Myocyte (in vitro differentiated cells): ENCODE data around the gene NUBP1. TPM values are rescaled to one million over a fixed set of nuclear protein-coding genes. Genes with fewer than 3 reads are reported as not detected.

Experiments
- DNase-seq: peaks from one replicate; pipeline ENCODE4 v3.0.0-alpha.2; 2012; ENCODE audit warnings: low read depth
- total RNA-seq: library from RNA; depleted of rRNA; stranded (reverse); fragments of >200 nt; gene quantifications from 2 replicates; pipeline ENCODE4 v1.2.3, GENCODE V29; 2014

The NUBP1 gene
- total RNA-seq, 1 donor from 2014 or later = 25.0 TPM

DNA sequence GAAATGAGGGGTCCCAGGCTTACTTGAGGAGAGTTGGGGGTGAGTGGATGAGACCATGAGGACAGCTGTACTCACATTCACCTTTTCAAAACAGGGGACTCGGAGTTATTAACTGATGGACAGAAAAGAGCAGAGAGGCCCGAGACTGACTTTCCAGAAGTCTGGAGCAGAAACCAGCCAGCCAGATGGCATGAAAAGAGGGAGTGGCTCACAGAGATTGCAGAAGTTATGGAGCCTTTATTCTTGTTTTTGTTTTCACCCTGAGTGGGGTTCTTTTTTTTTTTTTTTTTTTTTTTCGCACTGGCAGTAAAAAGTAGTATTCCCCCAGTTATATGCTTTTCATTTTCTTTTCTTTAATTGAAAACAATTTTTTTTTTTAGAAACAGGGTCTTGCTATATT is 56.1 kb downstream of the NUBP1 start:
- no peak for DNase-seq

DNA sequence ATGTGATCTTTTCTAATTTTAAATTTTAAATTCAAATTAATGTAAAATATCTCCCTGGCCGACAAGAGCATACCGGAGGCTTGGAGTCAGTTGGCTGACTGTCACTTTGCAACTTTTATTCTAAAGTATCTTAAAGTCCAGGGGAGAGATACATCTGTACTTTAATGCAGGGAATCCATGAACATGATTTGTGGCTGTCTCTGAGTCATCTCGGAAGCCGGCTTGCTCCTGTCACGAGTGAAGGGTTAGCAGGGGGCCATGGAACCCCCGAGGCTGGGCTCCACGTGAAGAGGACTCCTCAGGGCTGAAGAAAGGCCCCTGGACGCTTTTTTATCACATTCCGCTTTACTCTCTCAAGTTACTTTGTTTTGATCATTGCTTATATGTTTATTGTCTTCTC is 61.7 kb downstream of the NUBP1 start:
- no peak for DNase-seq

DNA sequence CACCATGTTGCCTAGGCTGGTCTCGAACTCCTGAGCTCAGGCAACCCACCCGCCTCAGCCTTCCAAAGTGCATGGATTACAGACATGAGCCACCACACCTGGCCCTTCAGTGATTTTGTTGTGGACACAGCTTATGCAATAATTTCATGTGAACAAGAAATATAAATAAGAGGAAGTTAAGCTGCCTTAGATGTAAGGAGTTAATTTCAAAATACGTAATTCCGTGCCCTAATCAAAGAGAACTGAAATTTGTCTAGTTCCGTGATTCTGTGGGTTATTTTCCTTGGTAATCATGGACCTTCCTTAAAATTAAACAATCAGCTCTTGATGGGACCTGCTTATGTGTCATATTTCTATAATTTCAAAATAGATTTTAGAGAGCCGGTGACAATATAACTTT is 63.1 kb downstream of the NUBP1 start:
- DNase-seq = no peak

DNA sequence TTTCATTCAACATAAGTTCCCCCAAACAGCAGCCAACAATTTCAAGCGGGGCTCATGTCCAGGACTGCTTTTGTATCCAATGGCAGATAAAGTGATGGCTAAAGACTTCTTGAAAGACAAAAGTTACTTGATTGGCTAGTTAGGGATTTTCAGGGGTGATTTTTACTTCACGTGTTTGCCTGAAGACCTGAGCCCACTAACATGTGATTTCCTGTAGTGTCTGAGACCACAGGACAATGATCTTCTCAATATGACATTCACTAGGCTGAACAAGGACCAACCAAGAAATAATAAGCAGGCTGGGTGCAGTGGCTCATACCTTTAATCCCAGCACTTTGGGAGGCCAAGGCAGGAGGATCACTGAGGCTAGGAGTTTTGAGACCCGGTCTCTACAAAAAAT is 64.6 kb downstream of the NUBP1 start:
- DNase-seq = no peak

DNA sequence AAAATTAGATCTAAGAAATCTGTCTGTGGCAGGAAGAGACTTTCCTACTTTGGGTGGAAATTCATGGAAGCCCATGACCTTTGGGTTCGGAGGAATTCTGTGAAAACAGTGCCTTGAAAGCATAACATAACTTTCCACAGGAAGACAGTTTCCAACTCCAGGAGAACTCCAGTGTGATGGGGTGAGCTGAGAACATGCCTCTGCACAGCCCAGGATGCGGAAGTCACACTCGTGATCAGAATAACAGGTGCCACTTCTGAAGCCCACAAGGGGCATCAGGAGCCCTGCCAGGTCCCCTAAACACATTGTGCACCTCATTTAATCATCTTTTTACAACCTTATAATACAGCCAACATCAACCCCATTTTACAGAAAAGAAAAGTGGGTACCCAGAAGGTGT is 65.2 kb downstream of the NUBP1 start:
- DNase-seq = no peak

DNA sequence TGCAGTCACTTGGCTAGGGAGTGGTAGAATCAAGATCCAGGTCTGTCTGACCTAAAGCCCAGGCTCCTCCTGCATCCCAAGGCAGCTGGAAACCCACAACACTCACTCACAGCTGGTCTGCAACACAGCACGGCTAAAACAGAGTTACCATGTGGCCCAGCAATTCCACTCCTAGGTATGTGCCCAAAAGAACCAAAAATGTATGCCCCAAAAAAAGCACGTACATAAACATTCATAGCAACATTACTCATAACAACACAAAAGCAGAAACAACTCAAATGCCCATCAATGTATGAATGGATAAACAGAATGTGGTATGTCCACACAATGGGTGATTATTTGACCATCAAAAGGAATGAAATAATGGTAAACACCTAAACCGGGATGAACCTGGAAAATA is 66.1 kb downstream of the NUBP1 start:
- DNase-seq = no peak

DNA sequence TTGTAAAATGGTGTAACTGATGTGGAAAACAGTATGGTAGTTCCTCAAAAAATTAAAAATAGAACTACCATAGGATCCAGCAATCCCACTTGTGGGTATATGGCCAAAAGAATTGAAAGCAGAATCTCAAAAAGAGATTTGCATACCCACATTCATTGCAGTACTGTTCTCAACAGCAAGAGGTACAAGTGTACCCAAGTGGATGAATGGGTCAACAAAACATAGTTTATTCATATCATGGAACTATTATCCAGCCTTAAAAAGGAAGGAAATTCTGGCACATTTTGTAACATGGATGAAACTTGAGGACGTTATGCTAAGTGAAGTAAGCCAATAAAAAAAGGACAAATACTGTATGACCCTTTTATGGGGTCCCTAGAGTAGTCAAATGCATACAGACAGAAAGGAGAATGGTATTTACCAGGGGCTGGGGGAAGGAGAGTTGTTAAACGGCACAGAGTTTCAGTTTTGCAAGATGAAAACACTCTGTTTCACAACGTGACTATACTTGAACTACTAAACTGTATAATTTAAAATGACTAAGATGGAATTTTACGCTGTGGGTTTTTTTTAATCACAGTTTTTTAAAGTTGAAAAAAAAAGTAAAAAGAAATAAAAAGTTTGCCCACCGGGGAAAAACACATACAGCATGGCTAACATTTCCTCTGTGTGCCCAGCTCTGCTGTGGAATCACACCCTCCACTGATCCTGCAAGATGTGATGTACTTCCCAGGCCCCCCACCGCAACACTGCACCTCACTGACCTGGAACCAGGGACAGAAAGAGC is 68.9 kb downstream of the NUBP1 start:
- DNase-seq = no peak

DNA sequence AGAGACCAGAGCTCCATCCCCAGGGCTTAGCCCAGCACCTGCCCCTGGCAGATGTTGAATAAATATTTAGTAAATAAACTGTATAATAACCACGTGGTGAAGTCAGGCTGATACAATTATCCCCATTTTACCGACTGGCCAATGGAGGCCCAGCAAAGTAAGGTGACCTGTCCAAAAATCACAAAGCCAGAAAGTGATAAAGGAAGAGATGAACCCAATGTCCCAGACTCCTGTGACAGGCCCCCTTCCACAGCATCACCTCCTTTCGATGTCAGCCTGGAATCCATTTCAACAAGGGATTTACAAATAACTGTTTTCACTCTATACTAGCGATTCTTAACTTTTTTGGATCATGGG is 69.4 kb downstream of the NUBP1 start:
- no peak for DNase-seq

DNA sequence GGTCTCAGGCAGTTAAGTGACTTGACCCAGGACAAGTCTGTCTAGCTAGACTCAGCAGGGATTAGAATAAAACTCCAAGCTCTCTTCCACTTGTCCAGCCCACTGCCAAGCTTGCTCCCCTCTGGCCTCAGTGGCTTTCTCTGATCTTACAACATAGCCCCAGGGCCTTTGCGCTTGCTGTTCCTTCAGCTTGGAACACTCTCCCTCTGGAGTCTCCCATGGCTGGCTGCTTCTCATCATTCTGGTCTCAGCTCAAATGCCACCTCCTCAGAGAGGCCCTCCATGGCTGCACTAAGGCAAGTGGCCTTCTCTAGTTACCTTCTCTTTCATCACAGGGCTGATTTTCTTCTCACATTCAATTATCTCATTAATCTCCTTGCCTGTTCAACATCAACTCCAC is 73.9 kb downstream of the NUBP1 start:
- no peak for DNase-seq

DNA sequence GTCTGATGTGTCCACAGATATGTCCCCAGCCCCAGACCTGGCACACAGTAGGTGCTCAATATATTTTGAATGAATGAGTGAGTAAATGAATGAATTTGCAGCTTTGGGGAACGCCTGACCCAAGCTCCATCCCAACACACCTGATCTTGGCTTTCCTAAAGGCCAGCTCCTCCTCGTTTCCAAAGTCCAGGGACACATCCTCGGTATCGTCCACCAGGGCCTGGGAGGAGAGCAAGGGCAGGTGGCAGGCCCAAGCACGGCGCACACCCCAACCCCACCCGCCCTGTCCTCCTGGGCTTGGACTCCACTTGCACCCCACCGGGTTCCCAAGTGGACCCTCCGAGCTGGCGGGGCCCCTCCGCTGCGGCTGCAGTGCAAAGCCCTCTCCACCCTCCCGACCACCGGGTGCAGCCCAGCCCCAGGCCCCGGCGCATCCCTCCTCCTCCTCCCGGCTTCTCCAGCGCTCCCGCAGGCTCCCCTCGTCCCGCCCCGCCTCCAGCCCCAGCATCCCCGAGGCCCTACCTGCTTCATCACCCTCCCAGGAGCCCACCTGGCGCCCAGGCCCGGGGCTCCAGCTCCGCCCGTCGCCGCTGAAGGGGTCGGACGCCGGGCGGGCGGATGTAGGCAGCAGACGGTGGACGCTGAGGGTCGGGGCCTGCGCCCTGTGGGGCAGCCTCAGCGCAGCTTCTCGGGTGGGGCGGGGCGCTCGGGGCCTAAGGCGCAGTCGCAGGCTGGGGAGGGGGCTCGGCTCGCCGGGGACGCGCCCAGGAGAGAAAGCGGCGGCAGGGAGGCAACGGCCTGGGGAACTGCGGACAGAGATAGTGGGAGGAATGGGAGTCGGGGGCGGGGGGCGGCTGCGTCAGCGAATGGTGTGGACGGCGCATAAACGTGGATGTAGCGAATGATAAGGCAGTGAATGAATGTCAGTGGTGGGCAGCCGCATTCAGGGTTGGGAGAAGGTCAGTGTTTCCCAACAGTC is 74.6 kb downstream of the NUBP1 start, which contains the start of gene TVP23A:
Gene TVP23A, minus strand, starts transcription at position 832 of the 979 bp plus-strand sequence. Its CDS starts 301 bp downstream, at position 531.
- no peak for DNase-seq

Other genes starting within 250 kb of the NUBP1 start
- gene EMP2, start 163.2 kb upstream of the NUBP1 start, total RNA-seq = 53.0 and 72.1 TPM in 2 replicates
- not detected in 2 replicates for gene TEKT5, start 48.9 kb upstream of the NUBP1 start, total RNA-seq
- not detected in 2 replicates for gene TVP23A, start 75.0 kb downstream of the NUBP1 start, total RNA-seq
- gene CIITA, start 133.4 kb downstream of the NUBP1 start, total RNA-seq = under 0.01 and 0.03 TPM in 2 replicates
- 63.8 and 75.2 TPM in 2 replicates for gene DEXI, start 198.6 kb downstream of the NUBP1 start, total RNA-seq
- gene CLEC16A, start 200.7 kb downstream of the NUBP1 start, total RNA-seq = 20.7 and 23.8 TPM in 2 replicates